IPS DF 4.7 (cell line): ENCODE data around the gene CLCA4.

Experiments
- DNase-seq: peaks from one replicate; pipeline ENCODE4 v3.0.0-alpha.2; 2013; ENCODE audit warnings: low spot score; ENCODE audit errors: extremely low read depth

The CLCA4 gene

GRCh38 chr1:86523670-86524354 lies 23.1 kb upstream of the CLCA4 start:
- no peak for DNase-seq

DNA sequence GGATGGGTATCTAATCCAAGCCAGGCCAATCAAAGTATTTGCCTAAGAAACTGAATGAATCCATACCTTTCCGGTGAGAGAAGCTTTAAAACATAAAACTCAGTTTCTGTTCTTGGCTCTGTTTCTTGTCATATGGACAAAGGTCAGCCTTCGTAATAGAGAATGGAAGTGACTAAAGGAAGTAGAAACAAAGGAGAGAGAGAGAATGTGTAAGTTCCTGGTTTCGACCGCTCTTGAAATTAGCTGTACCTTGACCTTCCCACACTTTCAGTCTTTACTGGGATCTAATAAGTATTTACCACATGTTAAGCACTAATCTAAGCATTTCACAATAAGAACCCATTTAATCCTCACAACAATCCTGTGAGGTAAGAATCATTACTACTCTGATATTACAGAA lies 19.6 kb upstream of the CLCA4 start:
- no peak for DNase-seq

DNA sequence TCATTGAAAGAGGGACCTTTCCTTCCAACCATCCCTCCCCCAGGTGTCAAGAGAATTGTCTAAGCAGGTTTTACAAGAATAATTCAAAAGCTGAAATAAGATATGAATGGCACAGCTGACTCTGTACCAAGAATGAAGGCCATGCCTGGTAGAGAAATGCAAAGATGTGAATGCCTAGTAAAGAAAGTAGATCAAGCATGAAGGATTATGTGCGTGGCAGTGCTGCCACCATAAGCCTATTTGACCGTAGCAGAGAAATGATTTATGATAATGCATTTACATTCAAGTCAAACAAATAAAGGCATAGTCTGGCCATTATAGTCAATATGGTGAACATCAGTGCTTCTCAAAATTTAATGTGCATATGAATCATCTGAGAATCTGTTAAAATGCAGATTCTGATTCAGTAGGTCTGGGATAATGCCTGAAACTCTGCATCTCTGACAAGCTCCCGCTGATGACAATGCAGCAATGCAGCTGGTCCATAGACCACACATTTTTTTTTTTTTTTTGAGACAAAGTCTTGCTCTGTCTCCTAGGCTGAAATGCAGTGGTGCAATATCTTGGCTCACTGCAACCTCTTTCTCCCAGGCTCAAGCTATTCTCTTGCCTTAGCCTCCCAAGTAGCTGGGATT lies 16.6 kb upstream of the CLCA4 start:
- no peak for DNase-seq

DNA sequence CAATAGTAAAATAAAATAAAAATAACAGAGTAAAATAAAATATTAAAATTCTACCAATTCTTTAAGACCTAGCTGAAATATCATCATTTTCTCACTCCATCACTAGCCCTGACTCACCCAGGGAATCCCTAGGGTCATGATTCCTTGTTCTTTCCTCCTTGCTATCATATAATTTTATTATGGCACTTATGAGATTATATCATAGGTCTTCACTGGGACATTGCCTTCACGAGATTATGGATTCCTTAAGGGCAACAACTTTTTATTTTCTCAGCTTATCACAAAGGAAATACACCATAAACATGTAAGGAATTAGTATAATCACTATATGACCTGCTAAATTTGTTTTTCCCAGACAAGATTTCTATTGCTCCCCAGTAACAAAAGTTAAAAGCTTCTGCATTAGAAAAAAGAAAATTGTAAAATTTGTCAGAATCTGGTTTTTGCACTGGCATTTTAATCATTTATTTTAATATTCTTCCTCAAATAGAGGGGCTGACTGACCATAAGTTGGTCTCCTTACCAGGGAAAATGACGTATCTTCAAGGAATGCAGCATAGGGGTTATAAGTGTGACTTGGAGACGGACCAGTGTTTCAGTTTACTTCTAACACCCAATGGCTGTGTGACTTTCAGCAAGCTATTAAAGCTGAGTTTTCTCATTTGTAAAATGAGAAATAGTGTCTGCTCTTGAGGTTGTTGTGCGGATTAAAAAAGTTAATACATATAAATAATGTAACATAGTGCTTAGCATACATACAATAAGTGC lies 8.8 kb upstream of the CLCA4 start:
- no peak for DNase-seq

DNA sequence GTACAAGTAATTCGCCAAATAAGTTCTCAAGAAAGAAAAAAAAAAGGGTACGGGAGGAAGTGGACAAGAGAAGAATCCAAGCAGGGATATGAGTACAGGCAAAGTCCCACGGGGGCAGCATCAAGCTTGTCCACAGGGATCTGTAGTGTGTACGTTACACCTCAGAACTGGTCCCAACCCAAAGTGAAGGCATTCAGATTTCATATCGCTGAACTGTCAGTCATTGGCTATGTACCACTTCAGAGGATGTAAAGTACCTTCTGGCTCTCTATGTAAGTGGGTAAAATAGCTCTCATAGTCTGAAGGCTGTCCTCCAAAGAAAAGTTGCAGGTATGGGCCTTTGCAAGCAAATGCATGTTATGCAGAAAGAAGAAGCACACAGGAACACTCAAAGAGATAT lies 8.1 kb upstream of the CLCA4 start:
- DNase-seq, result no peak

DNA sequence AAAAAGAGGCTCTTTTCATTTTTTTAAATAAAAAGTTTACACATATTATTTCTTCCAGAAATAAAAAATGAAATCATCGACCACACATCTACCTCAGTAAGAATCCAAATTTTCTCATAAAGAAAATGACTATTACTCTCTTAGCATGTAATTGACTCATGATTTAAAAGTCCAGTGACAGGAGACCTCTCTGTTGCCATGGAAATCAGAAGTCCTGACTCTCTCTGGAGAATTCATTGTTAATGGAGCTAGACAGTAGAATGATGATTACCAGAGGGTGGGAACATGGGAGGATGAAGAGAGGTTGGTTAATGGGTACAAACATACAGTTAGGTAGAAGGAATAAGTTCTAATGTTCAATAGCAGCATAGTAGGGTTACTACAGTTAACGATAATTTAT lies 5.0 kb upstream of the CLCA4 start:
- DNase-seq, result no peak

- no peak for DNase-seq
Measured at GRCh38 chr1:86542631-86543030, 4.2 kb upstream of the CLCA4 start.

DNA sequence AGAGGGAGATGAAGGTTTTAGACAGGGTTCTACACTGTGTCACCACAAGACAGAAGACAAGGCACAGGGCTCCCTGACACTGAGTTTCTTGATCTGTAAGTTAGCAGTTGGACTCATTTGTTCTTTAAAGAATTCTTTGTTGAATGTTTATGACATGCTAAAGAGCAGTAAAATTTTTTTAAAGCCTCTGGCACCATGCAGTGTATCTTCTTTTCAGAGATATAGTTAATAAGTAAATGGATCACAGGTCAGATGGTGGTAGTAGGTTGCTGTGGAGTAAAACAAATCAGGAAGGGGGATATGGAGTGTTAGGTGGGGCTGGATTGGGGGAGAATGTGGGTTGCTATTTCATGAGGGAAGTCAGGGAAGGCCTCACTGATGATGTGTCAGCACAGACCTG lies 2.0 kb downstream of the CLCA4 start:
- DNase-seq, result no peak

DNA sequence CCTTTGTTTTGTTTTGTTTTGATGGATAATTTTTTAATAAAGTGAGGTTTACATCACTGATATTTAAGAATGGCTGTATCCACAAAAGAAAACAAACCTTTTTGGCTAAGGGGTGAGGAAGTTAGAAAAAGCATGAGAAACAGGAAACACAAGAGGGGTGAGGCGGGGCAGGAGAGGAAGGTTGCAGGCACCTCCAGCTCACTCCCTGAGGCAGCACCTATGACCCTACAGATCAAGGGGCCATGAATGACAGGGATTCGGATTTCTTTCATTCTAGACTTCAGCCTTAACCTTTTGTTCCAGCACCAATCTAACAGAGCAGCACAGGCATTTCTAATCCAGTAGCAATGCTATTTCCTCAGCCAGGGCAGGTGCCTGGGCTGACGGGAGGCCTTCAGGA lies 4.4 kb downstream of the CLCA4 start:
- no peak for DNase-seq

DNA sequence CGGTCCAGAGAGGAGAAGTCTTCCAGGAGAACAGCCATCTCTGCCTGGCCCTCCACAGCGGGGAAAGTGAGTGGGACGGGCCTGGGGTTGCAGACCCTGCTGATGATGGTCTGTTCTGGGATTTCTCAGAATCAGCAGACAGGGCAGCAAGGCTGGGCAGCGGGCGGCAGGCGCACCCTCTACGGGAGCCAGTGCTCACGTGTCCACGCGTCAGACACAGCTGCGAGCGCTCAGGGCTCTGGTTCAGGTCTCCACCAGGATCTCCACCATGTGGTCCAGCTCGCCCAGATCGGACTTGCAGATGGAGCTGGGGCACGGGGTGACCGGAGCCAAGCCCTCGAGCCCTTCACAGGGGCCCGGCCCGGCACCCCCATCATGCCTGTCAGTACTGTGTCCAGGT lies 5.5 kb downstream of the CLCA4 start:
- no peak for DNase-seq

DNA sequence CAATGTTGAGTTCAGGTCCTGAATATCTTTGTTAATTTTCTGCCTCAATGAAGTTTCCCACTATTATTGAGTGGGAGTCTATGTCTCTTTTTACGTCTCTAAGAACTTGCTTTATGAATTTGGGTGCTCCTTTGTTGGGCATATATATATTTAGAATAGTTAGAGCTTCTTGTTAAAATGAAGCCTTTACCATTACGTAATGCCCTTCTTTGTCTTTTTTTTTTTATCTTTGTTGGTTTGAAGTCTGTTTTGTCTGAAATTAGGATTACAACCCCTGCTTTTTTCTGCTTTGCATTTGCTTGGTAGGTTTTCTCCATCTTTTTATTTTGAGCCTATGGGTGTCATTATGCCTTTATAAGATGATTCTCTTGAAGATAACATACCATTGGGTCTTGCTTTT lies 10.9 kb downstream of the CLCA4 start:
- no peak for DNase-seq

DNA sequence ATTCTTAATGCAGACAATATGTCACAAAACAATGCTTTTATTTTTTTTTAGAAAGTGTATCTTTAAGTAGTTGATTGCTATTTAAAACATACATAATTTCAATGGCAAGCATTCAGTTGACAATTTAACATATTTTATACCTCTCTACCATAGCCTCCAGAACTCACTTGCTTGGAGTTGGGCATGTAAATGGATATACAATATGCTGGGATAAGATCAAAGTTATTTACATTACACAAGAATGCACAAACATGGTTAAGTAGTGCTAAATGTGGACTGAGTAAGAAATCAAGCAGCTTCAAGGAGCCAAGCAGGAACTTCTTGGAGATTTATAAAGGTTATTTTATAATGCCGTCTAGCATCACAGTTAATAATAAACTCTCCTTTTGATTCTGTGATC lies 17.0 kb downstream of the CLCA4 start:
- DNase-seq, result no peak

DNA sequence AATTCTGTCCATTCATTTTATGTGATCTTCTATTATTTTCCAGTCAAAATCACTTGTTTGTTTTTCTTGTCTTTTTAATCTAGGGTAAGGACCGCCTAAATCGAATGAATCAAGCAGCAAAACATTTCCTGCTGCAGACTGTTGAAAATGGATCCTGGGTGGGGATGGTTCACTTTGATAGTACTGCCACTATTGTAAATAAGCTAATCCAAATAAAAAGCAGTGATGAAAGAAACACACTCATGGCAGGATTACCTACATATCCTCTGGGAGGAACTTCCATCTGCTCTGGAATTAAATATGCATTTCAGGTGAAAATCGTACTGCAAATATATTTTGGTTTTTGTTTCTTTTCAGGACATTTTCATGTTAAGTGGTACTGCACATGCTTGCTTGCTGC lies 20.5 kb downstream of the CLCA4 start:
- no peak for DNase-seq

GRCh38 chr1:86567878-86568277 lies 21.0 kb downstream of the CLCA4 start:
- no peak for DNase-seq

DNA sequence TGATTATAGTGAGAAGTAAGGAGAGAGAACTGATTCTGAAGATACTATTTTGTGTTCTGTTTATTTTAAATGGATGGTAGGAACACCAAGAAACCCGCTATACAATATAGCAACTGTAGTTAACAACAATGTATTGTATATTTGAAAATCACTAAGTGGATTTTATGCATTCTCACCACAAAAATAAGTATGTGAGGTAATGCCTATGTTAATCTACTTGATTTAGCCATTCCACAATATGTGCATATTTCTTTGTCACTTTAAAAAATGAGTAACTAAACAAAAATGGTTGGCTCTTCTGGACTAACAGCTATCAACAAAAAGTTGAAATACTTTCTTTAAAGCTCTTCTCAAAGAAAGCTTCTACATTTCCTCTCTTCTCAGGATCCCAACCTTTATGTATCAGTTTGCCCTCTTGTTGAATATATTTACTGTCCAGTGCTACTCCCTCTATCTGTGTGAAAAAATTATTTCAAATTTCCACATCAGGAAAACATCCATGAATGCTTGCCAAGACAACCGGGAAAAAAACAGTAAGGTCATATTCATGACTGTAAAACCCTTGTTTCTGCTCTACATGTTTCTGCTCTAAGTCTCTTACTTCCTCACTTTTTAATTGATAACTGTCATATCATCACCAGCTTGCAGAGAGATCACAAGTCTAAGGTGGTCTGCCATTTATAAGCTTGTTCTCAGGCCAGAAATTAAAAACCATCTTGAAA lies 27.0 kb downstream of the CLCA4 start:
- DNase-seq, result no peak

GRCh38 chr1:86581231-86581630 lies 34.4 kb downstream of the CLCA4 start:
- DNase-seq, result no peak

GRCh38 chr1:86582161-86582560 lies 35.3 kb downstream of the CLCA4 start:
- DNase-seq, result no peak

DNA sequence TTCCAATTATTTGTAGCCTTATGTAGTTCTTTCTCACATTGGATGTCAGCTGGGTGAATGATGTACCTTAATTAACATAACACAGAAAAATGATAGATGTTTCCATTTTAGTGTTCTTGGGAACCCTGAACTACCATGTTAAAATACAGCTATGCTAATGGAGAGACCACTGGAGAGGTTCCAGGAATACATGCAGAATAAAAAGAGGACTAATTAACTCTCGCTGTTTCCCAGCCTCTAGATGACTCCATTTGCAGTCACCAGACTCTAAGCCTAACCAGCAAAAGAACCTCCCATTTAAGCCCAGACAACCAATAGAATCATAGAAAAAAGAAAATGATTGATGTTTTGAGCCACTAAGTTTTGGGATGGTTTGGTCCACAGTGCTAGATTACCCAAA lies 36.2 kb downstream of the CLCA4 start:
- DNase-seq, result no peak

DNA sequence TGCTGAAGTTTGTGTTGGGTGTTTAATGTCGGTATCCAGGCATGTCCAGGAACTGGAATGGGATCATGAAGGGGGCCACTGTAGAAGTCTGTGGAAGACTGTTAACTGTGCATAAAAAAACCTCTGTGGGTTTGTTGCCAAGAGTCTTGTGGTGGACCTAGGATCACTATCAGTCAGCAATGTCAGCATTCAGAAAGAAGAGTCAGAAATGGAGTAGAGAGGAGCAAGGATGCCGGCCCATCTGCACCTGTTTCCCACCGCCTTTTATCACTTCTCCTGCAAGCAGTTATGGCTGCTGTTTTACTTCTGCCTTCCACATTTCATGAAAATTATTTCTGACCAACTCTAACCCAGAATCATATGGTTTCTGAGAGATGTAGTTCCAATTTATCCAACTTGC lies 36.7 kb downstream of the CLCA4 start:
- no peak for DNase-seq

DNA sequence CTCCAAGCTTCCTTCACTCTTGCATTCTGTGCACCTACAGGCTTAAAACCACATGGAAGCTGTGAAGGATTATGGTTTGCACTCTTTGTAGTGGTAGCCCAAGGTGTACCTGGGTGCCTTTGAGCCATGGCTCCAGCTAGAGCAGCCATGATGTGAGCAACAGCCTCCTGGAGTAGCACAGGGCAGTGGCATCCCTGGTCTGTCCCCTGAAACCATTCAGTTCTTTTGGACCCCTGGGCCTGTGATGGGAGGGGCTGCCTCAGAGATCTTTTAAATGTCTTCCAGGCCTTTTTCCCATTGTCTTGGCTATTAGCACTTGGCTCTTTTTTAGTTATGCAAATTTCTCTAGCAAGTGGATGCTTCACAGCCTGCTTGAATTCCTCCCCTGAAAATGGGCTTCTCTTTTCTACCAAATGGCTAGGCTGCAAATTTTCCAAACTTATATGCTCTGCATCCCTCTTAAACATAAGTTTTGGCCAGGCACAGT lies 47.4 kb downstream of the CLCA4 start:
- no peak for DNase-seq

GRCh38 chr1:86596224-86596623 lies 49.3 kb downstream of the CLCA4 start:
- no peak for DNase-seq

GRCh38 chr1:86596741-86597290 lies 49.9 kb downstream of the CLCA4 start:
- DNase-seq, result no peak
